Hepatocyte (in vitro differentiated cells): ENCODE measurements around the gene TAS1R3. TPM values are rescaled to one million over a fixed set of nuclear protein-coding genes. Genes with fewer than 3 reads are reported as not detected.

ENCODE experiments used
- DNase-seq: peaks from one replicate; pipeline ENCODE4 v3.0.0-alpha.2; 2016; ENCODE audit warnings: low spot score
- H2AFZ ChIP-seq: fragments of 200-600 bp; sonication (generic); 2 replicates; pipeline ENCODE4 v1.6.0; 2016; ENCODE audit warnings: antibody characterized with exemption, mild to moderate bottlenecking
- H3K27ac ChIP-seq: fragments of 200-600 bp; sonication (generic); 2 replicates; pipeline ENCODE4 v1.5.1; 2016; ENCODE audit warnings: mild to moderate bottlenecking
- H3K27me3 ChIP-seq: fragments of 200-600 bp; sonication (generic); 2 replicates; pipeline ENCODE4 v1.6.1; 2016
- H3K36me3 ChIP-seq: fragments of 200-600 bp; sonication (generic); replicated peaks from 2 replicates; pipeline ENCODE4 v1.5.1; 2016; ENCODE audit warnings: low read depth; ENCODE audit not compliant: insufficient read depth
- H3K4me1 ChIP-seq: fragments of 200-600 bp; sonication (generic); 2 replicates; pipeline ENCODE4 v1.5.1; 2016; ENCODE audit warnings: mild to moderate bottlenecking, moderate library complexity; ENCODE audit not compliant: insufficient read depth
- H3K4me2 ChIP-seq: fragments of 200-600 bp; sonication (generic); 2 replicates; pipeline ENCODE4 v1.6.0; 2016
- H3K4me3 ChIP-seq: fragments of 200-600 bp; sonication (generic); 2 replicates; pipeline ENCODE4 v1.5.1; 2016; ENCODE audit warnings: mild to moderate bottlenecking
- H3K79me2 ChIP-seq: fragments of 200-600 bp; sonication (generic); 2 replicates; pipeline ENCODE4 v1.6.0; 2017; ENCODE audit warnings: mild to moderate bottlenecking
- H3K9me2 ChIP-seq: fragments of 200-600 bp; sonication (generic); replicated peaks from 2 replicates; pipeline ENCODE4 v1.6.0; 2017; ENCODE audit warnings: mild to moderate bottlenecking; ENCODE audit not compliant: insufficient read depth
- H3K9me3 ChIP-seq: fragments of 200-600 bp; sonication (generic); 2 replicates; pipeline ENCODE4 v1.5.1; 2016; ENCODE audit warnings: low read depth, mild to moderate bottlenecking
- H4K20me1 ChIP-seq: fragments of 200-600 bp; sonication (generic); 2 replicates; pipeline ENCODE4 v1.6.0; 2016; ENCODE audit warnings: mild to moderate bottlenecking; ENCODE audit not compliant: insufficient read depth, poor library complexity, severe bottlenecking
- EZH2 ChIP-seq: fragments of 200-600 bp; sonication (generic); IDR thresholded peaks from 2 replicates; pipeline ENCODE4 v1.6.1; 2016; ENCODE audit warnings: antibody characterized with exemption, mild to moderate bottlenecking, borderline replicate concordance
- EZH2phosphoT487 ChIP-seq: fragments of 200-600 bp; sonication (generic); IDR thresholded peaks from one replicate; pipeline ENCODE4 v1.6.1; 2018; ENCODE audit warnings: antibody characterized with exemption, mild to moderate bottlenecking, low read depth, moderate library complexity; ENCODE audit not compliant: unreplicated experiment, severe bottlenecking
- WGBS: methylation state at CpG from one replicate; pipeline ENCODE4 v1.1.6; 2016; ENCODE audit warnings: low lambda C conversion rate; ENCODE audit errors: missing lambda C conversion rate; 5-methylcytosine and 5-hydroxymethylcytosine counted together
- polyA plus RNA-seq: library from polyadenylated mRNA; unstranded; fragments of >200 nt; fragmentation: Nextera tagmentation; extraction: Ambion mirVana; gene quantifications from 2 replicates; pipeline ENCODE4 v1.2.1, GENCODE V29; 2016
- total RNA-seq: library from RNA; depleted of rRNA; stranded (reverse); fragments of >200 nt; gene quantifications from 2 replicates; pipeline ENCODE4 v1.2.3, GENCODE V29; 2014
- TF ChIP-seq, protein P1 (sequence below): fragments of 200-600 bp; sonication (generic); IDR thresholded peaks from 2 replicates; pipeline ENCODE4 v1.5.1; 2016; ENCODE audit warnings: antibody characterized with exemption, mild to moderate bottlenecking; ENCODE audit not compliant: poor library complexity

The TAS1R3 gene
- total and polyA plus RNA-seq, 2 experiments from 2014 or later = 0.17 to 0.42 TPM

DNA sequence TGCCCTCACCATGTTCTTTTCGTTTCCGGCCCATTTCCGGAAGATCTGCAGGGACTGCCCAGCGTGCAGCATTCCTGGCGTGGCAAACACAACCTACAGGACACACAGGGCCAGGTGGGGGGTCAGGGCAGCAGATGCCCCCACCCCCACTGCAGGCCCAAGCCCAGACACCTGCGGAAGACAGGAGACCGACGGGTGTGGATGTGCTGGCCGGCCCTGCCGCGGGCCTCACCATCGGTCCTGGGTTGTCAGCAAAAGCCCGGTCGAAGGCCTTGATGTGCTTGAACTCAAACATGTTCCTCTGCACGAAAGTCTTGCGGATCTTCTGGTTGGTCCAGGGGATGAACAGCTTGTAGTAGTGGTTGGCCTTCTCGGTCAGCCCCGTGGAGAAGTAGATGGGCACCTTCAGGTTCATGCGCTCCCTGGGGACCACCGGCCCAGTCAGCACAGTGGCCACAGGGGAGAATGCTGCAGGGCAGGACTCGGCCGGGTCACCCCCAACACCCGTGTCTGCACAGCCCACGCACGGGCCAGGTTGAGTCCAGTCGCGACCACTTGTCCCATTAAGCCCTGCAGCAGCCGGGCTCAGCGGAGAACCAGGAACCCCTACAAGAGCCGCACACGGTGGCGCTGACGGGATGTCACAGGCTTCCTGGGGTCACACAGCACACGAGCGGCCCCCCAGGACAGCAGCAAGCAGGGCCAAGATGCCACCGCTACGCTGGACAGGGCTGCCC lies 17.4 kb upstream of the TAS1R3 start:
- TF ChIP-seq EZH2phosphoT487 (no peak), EZH2 (no peak)
- TF ChIP-seq, protein P1, sequence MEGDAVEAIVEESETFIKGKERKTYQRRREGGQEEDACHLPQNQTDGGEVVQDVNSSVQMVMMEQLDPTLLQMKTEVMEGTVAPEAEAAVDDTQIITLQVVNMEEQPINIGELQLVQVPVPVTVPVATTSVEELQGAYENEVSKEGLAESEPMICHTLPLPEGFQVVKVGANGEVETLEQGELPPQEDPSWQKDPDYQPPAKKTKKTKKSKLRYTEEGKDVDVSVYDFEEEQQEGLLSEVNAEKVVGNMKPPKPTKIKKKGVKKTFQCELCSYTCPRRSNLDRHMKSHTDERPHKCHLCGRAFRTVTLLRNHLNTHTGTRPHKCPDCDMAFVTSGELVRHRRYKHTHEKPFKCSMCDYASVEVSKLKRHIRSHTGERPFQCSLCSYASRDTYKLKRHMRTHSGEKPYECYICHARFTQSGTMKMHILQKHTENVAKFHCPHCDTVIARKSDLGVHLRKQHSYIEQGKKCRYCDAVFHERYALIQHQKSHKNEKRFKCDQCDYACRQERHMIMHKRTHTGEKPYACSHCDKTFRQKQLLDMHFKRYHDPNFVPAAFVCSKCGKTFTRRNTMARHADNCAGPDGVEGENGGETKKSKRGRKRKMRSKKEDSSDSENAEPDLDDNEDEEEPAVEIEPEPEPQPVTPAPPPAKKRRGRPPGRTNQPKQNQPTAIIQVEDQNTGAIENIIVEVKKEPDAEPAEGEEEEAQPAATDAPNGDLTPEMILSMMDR = no peak
- WGBS = 94% methylated on average over 35 of the region's 37 CpGs
- Histone ChIP-seq H3K4me3 (no peak overlapping the region), H3K9me2 (no peaks in the 10 kb centered on the region), H2AFZ (no peak overlapping the region), H3K4me1 (peaks cover 17% of the 10 kb centered on the region), H3K9me3 (no peaks in the 10 kb centered on the region), H3K79me2 (peaks cover 44% of the 10 kb centered on the region), H3K4me2 (no peak overlapping the region), H4K20me1 (peaks cover 4% of the 10 kb centered on the region), H3K27ac (no peak overlapping the region), H3K36me3 (no peaks in the 10 kb centered on the region), H3K27me3 (no peaks in the 10 kb centered on the region)
- DNase-seq = no peak

DNA sequence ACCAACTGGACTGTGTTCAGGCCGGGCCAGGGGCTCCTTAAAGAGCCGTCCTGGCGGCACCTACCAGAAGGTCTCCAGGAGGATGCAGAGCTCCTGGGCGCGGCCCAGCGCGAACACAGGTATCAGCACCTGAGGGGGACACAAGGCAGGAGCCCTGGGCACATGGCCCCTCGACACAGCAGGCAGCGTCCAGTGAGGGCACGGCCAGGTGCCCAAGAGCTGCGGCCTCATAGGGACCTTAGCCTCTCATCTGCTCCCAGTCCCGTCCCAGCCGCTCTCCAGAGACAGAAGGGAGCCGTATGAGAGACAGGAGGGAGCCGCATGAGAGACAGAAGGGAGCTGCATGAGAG lies 16.9 kb upstream of the TAS1R3 start:
- peaks cover 15% of the 10 kb centered on the region for H3K4me1 ChIP-seq

DNA sequence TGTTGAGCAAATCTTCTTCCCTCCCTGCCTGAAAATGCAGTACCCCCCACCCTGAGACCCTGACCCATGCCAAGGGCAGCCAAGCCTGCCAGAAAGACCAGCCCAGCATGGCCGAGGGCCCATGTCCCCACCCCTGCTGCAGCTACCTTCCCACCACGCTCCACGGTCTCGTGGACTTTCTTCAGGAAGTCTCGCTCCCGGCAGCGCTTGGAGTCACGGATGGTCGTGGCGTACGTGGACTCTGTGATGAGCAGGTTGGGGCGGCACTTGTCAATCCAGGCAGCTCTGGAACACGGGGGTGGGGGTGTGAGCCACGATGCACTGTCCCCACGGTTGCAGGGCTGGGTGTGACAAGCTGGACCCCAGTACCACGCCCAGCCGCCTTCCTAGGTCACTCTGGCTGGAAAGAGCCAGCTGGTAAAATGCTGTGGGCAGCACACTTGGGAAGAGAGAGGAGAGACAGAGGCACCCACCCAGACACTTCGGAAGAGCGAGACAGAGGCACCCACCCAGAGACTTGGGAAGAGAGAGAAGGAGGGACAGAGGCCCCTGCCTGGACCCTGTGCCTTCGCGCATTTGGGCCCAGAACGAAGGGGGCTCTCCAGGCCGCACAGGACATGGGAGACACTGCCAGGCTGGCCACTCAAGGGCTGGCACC lies 16.3 kb upstream of the TAS1R3 start:
- no peak for DNase-seq
- Histone ChIP-seq H2AFZ (no peak overlapping the region), H3K9me2 (no peaks in the 10 kb centered on the region), H3K9me3 (no peaks in the 10 kb centered on the region), H3K4me2 (no peak overlapping the region), H3K79me2 (peaks cover 44% of the 10 kb centered on the region), H3K27ac (no peak overlapping the region), H3K4me3 (no peak overlapping the region), H4K20me1 (peaks cover 4% of the 10 kb centered on the region), H3K27me3 (no peaks in the 10 kb centered on the region), H3K36me3 (no peaks in the 10 kb centered on the region), H3K4me1 (peaks cover 9% of the 10 kb centered on the region)
- 98% methylated on average over 21 of the region's 23 CpGs for WGBS
- TF ChIP-seq, protein P1 = no peak
- TF ChIP-seq EZH2phosphoT487 = no peak
- no peak for TF ChIP-seq EZH2

More for the DNA sequence above, 16.9 kb upstream of the TAS1R3 start:
- no peak for TF ChIP-seq EZH2phosphoT487
- TF ChIP-seq, protein P1 = no peak
- TF ChIP-seq EZH2 = no peak
- Histone ChIP-seq H3K79me2 (peaks cover 44% of the 10 kb centered on the region), H4K20me1 (peaks cover 4% of the 10 kb centered on the region), H3K27me3 (no peaks in the 10 kb centered on the region), H3K4me2 (no peak overlapping the region), H3K9me3 (no peaks in the 10 kb centered on the region), H2AFZ (no peak overlapping the region), H3K9me2 (no peaks in the 10 kb centered on the region), H3K27ac (no peak overlapping the region), H3K4me3 (no peak overlapping the region), H3K36me3 (no peaks in the 10 kb centered on the region)
- no peak for DNase-seq
- WGBS = 98% methylated on average over 15 of the region's 15 CpGs
